ENCODE measurements around the gene ZHX3. TPM values are rescaled to one million over a fixed set of nuclear protein-coding genes. Genes with fewer than 3 reads are reported as not detected.
A peak's percentile ranks its signal among the peaks of the same experiment; 100 is the strongest.
"Not testable (repeated sequence)": the region's sequence is repeated elsewhere in the genome, so short reads cannot be mapped to it uniquely, and the experiment has no call there.

Gene ZHX3
- total RNA-seq, 1 experiment from 2014 or later: 24.6 TPM

DNA sequence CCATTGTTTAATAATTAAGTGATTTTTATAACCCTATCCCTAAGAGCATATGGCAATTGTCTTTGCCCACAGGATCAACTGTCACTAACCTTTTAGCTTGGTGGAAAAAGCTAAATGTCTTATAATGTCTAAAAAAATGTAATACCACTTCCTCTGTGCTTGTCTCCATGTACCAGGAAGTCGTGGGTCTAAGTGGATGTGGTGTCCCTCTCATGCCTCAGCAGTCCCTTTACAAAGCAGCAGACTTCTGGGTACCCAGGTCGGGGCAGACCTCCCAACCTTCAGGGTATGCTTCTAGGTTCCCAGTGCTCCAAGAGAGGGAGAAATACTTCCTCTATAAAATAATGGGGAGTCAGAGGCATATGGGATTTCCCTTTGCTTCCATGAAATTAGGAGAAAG is 74.7 kb downstream of the ZHX3 start:
- CTCF ChIA-PET: interaction anchor here (0.6 to 1.8 kb wide), 6 partner anchors 9 to 100 kb away, joined by 3 to 8 read pairs (median 6); partner anchors contain the start of gene LPIN3
- POLR2A ChIA-PET: no interaction called here
- H3K9me3 Mint-ChIP-seq (ENCODE audit: unreplicated experiment): no peaks in the 10 kb centered on the region
- no peaks in the 10 kb centered on the region for H3K36me3 ChIP-seq (ENCODE audit: control insufficient read depth, insufficient read depth, low read length)
- H3K9me3 ChIP-seq: no peaks in the 10 kb centered on the region; the same call in 1 of the 2 replicates
- no peaks in the 10 kb centered on the region for H3K36me3 Mint-ChIP-seq (ENCODE audit: insufficient read depth, unreplicated experiment)
- H3K27ac Mint-ChIP-seq (ENCODE audit: unreplicated experiment): no peak overlapping the region
- intact Hi-C loops (cut with micrococcal nuclease; ENCODE audit: unreplicated experiment): no loop called here
- BruUV-seq (replicated peaks): no TSS peak
- no peak for DNase-seq
- H3K27me3 Mint-ChIP-seq (ENCODE audit: insufficient read depth, unreplicated experiment): no peaks in the 10 kb centered on the region
- peaks cover 7% of the 10 kb centered on the region for H3K4me1 Mint-ChIP-seq (ENCODE audit: low read depth, unreplicated experiment)
- no peak overlapping the region for H3K4me3 Mint-ChIP-seq (ENCODE audit: unreplicated experiment)
- TF ChIP-seq, protein P1, sequence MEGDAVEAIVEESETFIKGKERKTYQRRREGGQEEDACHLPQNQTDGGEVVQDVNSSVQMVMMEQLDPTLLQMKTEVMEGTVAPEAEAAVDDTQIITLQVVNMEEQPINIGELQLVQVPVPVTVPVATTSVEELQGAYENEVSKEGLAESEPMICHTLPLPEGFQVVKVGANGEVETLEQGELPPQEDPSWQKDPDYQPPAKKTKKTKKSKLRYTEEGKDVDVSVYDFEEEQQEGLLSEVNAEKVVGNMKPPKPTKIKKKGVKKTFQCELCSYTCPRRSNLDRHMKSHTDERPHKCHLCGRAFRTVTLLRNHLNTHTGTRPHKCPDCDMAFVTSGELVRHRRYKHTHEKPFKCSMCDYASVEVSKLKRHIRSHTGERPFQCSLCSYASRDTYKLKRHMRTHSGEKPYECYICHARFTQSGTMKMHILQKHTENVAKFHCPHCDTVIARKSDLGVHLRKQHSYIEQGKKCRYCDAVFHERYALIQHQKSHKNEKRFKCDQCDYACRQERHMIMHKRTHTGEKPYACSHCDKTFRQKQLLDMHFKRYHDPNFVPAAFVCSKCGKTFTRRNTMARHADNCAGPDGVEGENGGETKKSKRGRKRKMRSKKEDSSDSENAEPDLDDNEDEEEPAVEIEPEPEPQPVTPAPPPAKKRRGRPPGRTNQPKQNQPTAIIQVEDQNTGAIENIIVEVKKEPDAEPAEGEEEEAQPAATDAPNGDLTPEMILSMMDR (IDR thresholded peaks at IDR 0.05; ENCODE audit: insufficient read depth in 1 of 2, low read depth in 1 of 2, low read length in 1 of 2, severe bottlenecking in 1 of 2, unreplicated experiment in 1 of 2): no peak
- no peak overlapping the region for H3K4me3 ChIP-seq (ENCODE audit: low read depth, low read length)
- peaks cover 9% of the 10 kb centered on the region for H3K4me1 ChIP-seq
- H3K27me3 ChIP-seq (replicated peaks; ENCODE audit: control insufficient read depth, insufficient read depth, low read length): no peaks in the 10 kb centered on the region

DNA sequence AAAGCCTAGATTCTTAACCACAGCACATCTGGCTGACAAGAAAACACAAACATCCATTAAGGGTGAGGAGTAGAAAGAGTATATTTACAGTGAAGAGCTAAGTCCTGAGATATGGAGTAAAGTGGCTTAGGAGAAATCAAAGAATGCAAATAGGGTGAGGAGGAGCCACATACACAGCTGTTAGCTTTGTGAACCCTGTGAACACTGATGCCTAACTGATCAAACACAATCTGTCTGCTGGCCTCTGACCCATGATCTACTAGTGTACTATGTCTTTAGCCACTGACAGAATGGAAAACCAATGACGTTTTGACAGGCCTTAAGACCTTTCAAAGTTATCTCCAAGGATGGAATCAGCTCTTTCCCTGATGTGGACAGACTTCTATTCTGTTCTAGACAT is 75.2 kb downstream of the ZHX3 start:
- no peak overlapping the region for H3K4me3 Mint-ChIP-seq (ENCODE audit: unreplicated experiment)
- TF ChIP-seq, protein P1 (IDR thresholded peaks at IDR 0.05; ENCODE audit: insufficient read depth in 1 of 2, low read depth in 1 of 2, low read length in 1 of 2, severe bottlenecking in 1 of 2, unreplicated experiment in 1 of 2): no peak
- H3K4me1 Mint-ChIP-seq (ENCODE audit: low read depth, unreplicated experiment): peaks cover 7% of the 10 kb centered on the region
- H3K4me3 ChIP-seq (ENCODE audit: low read depth, low read length): no peak overlapping the region
- H3K27ac Mint-ChIP-seq (ENCODE audit: unreplicated experiment): no peak overlapping the region
- no peaks in the 10 kb centered on the region for H3K36me3 ChIP-seq (ENCODE audit: control insufficient read depth, insufficient read depth, low read length)
- no peaks in the 10 kb centered on the region; the same call in 1 of the 2 replicates for H3K9me3 ChIP-seq
- H3K27me3 ChIP-seq (replicated peaks; ENCODE audit: control insufficient read depth, insufficient read depth, low read length): no peaks in the 10 kb centered on the region
- intact Hi-C loops (cut with micrococcal nuclease; ENCODE audit: unreplicated experiment): no loop called here
- CTCF ChIA-PET: interaction anchor here (0.6 to 1.8 kb wide), 5 partner anchors 9 to 101 kb away, joined by 3 to 8 read pairs (median 6); partner anchors contain the start of gene LPIN3
- H3K36me3 Mint-ChIP-seq (ENCODE audit: insufficient read depth, unreplicated experiment): no peaks in the 10 kb centered on the region
- peak in 1 of 2 experiments; percentile 38 for DNase-seq
- POLR2A ChIA-PET: no interaction called here
- no peaks in the 10 kb centered on the region for H3K9me3 Mint-ChIP-seq (ENCODE audit: unreplicated experiment)
- no peaks in the 10 kb centered on the region for H3K27me3 Mint-ChIP-seq (ENCODE audit: insufficient read depth, unreplicated experiment)
- BruUV-seq (replicated peaks): no TSS peak
- peaks cover 9% of the 10 kb centered on the region for H3K4me1 ChIP-seq

DNA sequence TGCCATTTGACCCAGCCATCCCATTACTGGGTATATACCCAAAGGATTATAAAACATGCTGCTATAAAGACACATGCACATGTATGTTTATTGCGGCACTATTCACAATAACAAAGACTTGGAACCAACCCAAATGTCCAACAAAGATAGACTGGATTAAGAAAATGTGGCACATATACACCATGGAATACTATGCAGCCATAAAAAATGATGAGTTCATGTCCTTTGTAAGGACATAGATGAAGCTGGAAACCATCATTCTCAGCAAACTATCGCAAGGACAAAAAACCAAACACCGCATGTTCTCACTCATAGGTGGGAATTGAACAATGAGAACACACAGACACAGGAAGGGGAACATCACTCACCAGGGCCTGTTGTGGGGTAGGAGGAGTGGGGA is 80.3 kb downstream of the ZHX3 start:
- H3K4me3 Mint-ChIP-seq (ENCODE audit: unreplicated experiment); H3K9me3 ChIP-seq; H3K27me3 ChIP-seq (replicated peaks; ENCODE audit: control insufficient read depth, insufficient read depth, low read length); CTCF ChIA-PET; BruUV-seq (replicated peaks); H3K27ac Mint-ChIP-seq (ENCODE audit: unreplicated experiment); DNase-seq; H3K36me3 ChIP-seq (ENCODE audit: control insufficient read depth, insufficient read depth, low read length); POLR2A ChIA-PET; H3K36me3 Mint-ChIP-seq (ENCODE audit: insufficient read depth, unreplicated experiment); H3K4me3 ChIP-seq (ENCODE audit: low read depth, low read length); H3K27me3 Mint-ChIP-seq (ENCODE audit: insufficient read depth, unreplicated experiment); intact Hi-C loops (cut with micrococcal nuclease; ENCODE audit: unreplicated experiment); H3K9me3 Mint-ChIP-seq (ENCODE audit: unreplicated experiment): not testable (repeated sequence)
- peaks cover 13% of the 10 kb centered on the region for H3K4me1 Mint-ChIP-seq (ENCODE audit: low read depth, unreplicated experiment)
- peaks cover 12% of the 10 kb centered on the region for H3K4me1 ChIP-seq

DNA sequence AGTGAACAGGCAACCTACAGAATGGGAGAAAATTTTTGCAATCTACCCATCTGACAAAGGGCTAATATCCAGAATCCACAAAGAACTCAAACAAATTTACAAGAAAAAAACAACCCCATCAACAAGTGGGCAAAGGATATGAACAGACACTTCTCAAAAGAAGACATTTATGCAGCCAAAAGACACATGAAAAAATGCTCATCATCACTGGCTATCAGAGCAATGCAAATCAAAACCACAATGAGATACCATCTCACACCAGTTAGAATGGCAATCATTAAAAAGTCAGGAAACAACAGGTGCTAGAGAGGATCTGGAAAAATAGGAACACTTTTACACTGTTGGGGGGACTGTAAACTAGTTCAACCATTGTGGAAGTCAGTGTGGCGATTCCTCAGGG is 80.7 kb downstream of the ZHX3 start:
- DNase-seq; CTCF ChIA-PET; H3K36me3 ChIP-seq (ENCODE audit: control insufficient read depth, insufficient read depth, low read length); H3K27ac Mint-ChIP-seq (ENCODE audit: unreplicated experiment); H3K9me3 ChIP-seq; H3K4me3 Mint-ChIP-seq (ENCODE audit: unreplicated experiment); H3K4me1 ChIP-seq; H3K27me3 Mint-ChIP-seq (ENCODE audit: insufficient read depth, unreplicated experiment); BruUV-seq (replicated peaks); H3K9me3 Mint-ChIP-seq (ENCODE audit: unreplicated experiment); intact Hi-C loops (cut with micrococcal nuclease; ENCODE audit: unreplicated experiment); H3K4me1 Mint-ChIP-seq (ENCODE audit: low read depth, unreplicated experiment); H3K4me3 ChIP-seq (ENCODE audit: low read depth, low read length); H3K36me3 Mint-ChIP-seq (ENCODE audit: insufficient read depth, unreplicated experiment); H3K27me3 ChIP-seq (replicated peaks; ENCODE audit: control insufficient read depth, insufficient read depth, low read length); POLR2A ChIA-PET: not testable (repeated sequence)
